ENCODE data around the gene AHDC1. TPM values are rescaled to one million over a fixed set of nuclear protein-coding genes. Genes with fewer than 3 reads are reported as not detected.
A peak's percentile ranks its signal among the peaks of the same experiment; 100 is the strongest.

The AHDC1 gene
- total and polyA plus RNA-seq, 9 of the 15 experiments (the other 6 are each of a cell fraction or from before 2014, with no cell fraction given): 0.21 to 36.4 (median 4.7) TPM

GRCh38 chr1:27603681-27604578 lies at the start of gene AHDC1 (continued):
- TF ChIP-seq JUN (IDR thresholded peaks at IDR 0.05; ENCODE audit: borderline replicate concordance, low read depth, low read length) (0 out of 2 replicates have a peak, but pooled peaks have one; percentile 5), JUN (CRISPR knock-in tag; IDR thresholded peaks at IDR 0.05; ENCODE audit: borderline replicate concordance) (no peak), POLR2G (IDR thresholded peaks at IDR 0.05; ENCODE audit: low read depth, low read length) (peak; percentile 94), ZFX (CRISPR knock-in tag; IDR thresholded peaks at IDR 0.05) (no peak), ZNF507 (tag; conservative IDR thresholded peaks at IDR 0.05) (no peak), MAZ (CRISPR knock-in tag; conservative IDR thresholded peaks at IDR 0.05 in 1 of 2, IDR thresholded peaks at IDR 0.05 in 1 of 2) (peak; percentile 81 to 99), HOMEZ (CRISPR knock-in tag; IDR thresholded peaks at IDR 0.05) (no peak), BRD4 (IDR thresholded peaks at IDR 0.05) (no peak), TBP (optimal IDR thresholded peaks at IDR 0.05; ENCODE audit: low read depth, low read length) (peak; percentile 80), RBFOX2 (IDR thresholded peaks at IDR 0.05; ENCODE audit: low read depth, low read length) (peak; percentile 85), EP400 (IDR thresholded peaks at IDR 0.05) (no peak; the same call in 1 of the 2 replicates), HOXB6 (CRISPR knock-in tag; IDR thresholded peaks at IDR 0.05; ENCODE audit: borderline replicate concordance) (no peak), ZSCAN32 (CRISPR knock-in tag; IDR thresholded peaks at IDR 0.05) (no peak), TAF9B (IDR thresholded peaks at IDR 0.05; ENCODE audit: partially characterized antibody) (no peak), RERE (CRISPR knock-in tag; IDR thresholded peaks at IDR 0.05; ENCODE audit: borderline replicate concordance) (no peak), IRF1 (CRISPR knock-in tag; IDR thresholded peaks at IDR 0.05; ENCODE audit: borderline replicate concordance) (no peak), NR1H2 (CRISPR knock-in tag; IDR thresholded peaks at IDR 0.05) (no peak), HDAC3 (IDR thresholded peaks at IDR 0.05; ENCODE audit: borderline replicate concordance, partially characterized antibody) (no peak), ERF (CRISPR knock-in tag; IDR thresholded peaks at IDR 0.05) (no peak), PHB (CRISPR knock-in tag; IDR thresholded peaks at IDR 0.05) (0 out of 2 replicates have a peak, but pooled peaks have one; percentile 24)

Measured in K562 (cell line).